Peyer's patch (tissue), 4 donors: ENCODE results near the gene LRRC45.

ENCODE experiments used
- POLR2A ChIP-seq, 2 donors: fragments of 450-650 bp; IDR thresholded peaks; one replicate each; pipeline ENCODE4 v1.5.1; 2017; ENCODE audit warnings: antibody characterized with exemption in 2 of 2, mild to moderate bottlenecking in 2 of 2, moderate library complexity in 2 of 2
- TF ChIP-seq, protein P1 (sequence below), 6 experiments: fragments of 450-650 bp in 4 of 6; fragments of 200-600 bp in 2 of 6; sonication (generic) in 1 of 6; IDR thresholded peaks; one replicate each; pipeline ENCODE4 v1.5.1; 2017 to 2019; ENCODE audit warnings: antibody characterized with exemption in 6 of 6, mild to moderate bottlenecking in 3 of 6, moderate library complexity in 1 of 6

- TF ChIP-seq, protein P1, sequence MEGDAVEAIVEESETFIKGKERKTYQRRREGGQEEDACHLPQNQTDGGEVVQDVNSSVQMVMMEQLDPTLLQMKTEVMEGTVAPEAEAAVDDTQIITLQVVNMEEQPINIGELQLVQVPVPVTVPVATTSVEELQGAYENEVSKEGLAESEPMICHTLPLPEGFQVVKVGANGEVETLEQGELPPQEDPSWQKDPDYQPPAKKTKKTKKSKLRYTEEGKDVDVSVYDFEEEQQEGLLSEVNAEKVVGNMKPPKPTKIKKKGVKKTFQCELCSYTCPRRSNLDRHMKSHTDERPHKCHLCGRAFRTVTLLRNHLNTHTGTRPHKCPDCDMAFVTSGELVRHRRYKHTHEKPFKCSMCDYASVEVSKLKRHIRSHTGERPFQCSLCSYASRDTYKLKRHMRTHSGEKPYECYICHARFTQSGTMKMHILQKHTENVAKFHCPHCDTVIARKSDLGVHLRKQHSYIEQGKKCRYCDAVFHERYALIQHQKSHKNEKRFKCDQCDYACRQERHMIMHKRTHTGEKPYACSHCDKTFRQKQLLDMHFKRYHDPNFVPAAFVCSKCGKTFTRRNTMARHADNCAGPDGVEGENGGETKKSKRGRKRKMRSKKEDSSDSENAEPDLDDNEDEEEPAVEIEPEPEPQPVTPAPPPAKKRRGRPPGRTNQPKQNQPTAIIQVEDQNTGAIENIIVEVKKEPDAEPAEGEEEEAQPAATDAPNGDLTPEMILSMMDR (IDR thresholded peaks at IDR 0.05): no peak
- no peak for TF ChIP-seq POLR2A (IDR thresholded peaks at IDR 0.05)
These were observed 1.2 kb upstream of the LRRC45 start for GRCh38 chr17:82021900-82022309.
